ENCODE measurements around the gene TKTL1.

DNA sequence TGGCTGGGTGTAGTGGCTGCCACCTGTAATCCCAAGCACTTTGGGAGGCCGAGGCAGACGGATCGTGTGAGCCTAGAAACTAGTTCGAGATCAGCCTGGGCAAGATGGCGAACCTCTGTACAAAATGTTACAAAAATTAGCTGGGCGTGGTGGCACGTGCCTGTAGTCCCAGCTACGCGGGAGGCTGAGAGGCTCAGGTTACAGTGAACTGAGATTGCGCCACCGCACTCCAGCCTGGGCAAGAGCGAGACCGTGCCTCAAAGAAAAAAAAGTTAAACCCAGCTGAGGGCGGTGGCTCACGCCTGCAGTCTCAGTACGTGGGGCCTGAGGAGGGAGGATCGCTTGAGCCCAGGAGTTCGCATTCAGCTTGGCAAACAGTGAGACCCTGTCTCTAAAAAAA lies 1.1 kb downstream of the TKTL1 start:
- TF ChIP-seq, protein P1, sequence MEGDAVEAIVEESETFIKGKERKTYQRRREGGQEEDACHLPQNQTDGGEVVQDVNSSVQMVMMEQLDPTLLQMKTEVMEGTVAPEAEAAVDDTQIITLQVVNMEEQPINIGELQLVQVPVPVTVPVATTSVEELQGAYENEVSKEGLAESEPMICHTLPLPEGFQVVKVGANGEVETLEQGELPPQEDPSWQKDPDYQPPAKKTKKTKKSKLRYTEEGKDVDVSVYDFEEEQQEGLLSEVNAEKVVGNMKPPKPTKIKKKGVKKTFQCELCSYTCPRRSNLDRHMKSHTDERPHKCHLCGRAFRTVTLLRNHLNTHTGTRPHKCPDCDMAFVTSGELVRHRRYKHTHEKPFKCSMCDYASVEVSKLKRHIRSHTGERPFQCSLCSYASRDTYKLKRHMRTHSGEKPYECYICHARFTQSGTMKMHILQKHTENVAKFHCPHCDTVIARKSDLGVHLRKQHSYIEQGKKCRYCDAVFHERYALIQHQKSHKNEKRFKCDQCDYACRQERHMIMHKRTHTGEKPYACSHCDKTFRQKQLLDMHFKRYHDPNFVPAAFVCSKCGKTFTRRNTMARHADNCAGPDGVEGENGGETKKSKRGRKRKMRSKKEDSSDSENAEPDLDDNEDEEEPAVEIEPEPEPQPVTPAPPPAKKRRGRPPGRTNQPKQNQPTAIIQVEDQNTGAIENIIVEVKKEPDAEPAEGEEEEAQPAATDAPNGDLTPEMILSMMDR (IDR thresholded peaks at IDR 0.05) = no peak
- no peak for TF ChIP-seq POLR2A (IDR thresholded peaks at IDR 0.05)
